T-helper 9 cell (primary cell): Measurements from ENCODE around the gene SRGAP1.
"Not testable (repeated sequence)": the region's sequence is repeated elsewhere in the genome, so short reads cannot be mapped to it uniquely, and the experiment has no call there.

ENCODE experiments used
- DNase-seq: peaks from one replicate; pipeline ENCODE4 v3.0.0-alpha.2; 2020

Gene SRGAP1

DNA sequence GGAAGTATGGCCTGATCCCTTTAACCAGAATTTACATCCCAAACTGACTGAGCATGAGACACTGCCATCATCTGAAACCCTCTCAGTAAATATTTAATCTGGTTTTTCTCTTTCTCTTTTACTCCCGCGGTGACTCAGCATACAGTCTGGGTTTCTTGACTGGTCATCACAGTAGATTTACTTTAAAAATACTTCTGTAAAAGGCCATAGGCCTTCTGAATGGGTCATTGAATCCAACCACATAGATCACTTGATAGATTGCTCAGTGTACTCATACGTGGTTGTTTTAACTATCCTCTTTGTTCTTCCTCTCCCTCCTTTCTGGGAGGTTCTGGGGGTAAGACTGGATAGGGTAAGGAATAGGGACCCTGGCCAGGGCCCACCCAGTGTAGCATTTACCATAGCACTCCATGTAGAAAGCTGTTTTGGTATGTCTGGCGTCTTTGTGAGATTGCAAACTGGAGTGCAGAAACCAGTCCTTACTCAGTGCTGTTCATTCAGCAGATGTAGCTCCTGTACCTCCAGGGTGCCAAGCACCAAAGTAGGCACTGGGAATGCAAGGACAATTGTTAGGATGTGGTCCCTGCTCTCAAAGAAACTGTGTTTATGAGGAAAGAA is 165.7 kb downstream of the SRGAP1 start:
- DNase-seq = no peak

DNA sequence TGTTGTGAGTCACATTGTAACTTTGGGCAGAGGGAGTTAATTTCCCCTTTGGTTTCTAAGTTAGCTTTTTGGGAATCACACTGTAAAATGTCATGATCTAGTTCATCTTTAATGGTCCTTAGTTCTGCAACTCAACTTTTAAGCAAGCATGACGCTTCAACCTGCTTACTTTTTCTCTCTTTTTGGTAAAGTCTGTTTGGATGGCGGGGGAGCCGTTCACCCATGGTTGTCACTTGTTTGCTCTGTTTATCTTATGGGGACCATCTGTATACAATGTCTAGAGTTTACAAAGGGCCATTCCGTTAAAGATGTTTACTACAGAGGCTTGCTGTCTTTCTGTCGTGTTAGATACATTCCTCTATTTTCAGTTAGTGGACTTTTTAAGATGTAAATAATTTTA is 172.0 kb downstream of the SRGAP1 start:
- DNase-seq = no peak

DNA sequence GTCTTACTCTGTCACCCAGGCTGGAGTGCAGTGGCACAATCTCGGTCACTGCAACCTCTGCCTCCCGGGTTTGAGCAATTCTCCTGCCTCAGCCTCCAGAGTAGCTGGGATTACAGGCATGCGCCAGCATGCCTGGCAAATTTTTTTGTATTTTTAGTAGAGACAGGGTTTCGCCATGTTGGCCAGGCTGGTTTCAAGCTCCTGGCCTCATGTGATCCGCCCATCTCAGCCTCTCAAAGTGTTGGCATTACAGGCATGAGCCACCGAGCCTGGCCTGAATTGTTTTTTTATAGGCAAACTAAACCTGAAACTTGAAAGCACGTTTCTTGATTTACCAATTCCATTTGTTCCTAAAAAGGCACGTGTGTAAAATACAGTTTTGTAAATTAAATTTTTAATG is 173.6 kb downstream of the SRGAP1 start:
- DNase-seq = not testable (repeated sequence)

DNA sequence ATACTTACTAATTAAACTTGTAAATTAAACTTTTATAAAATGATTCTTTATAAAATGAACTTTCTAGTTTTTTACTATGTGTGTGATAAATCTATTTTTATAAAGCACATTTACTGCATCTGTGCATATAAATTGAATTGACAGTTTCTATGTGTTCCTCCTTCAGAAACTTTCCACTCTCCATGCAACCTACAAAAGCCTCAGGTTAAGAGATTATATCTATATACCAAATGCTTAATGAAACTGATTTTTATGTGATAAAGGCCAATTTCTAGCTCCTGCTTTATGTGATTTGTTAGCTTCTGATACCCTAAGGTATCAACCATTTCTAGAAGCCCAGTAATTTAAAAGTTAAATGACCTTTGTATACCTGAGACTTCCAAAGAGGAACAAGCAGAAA is 174.0 kb downstream of the SRGAP1 start:
- DNase-seq = no peak

DNA sequence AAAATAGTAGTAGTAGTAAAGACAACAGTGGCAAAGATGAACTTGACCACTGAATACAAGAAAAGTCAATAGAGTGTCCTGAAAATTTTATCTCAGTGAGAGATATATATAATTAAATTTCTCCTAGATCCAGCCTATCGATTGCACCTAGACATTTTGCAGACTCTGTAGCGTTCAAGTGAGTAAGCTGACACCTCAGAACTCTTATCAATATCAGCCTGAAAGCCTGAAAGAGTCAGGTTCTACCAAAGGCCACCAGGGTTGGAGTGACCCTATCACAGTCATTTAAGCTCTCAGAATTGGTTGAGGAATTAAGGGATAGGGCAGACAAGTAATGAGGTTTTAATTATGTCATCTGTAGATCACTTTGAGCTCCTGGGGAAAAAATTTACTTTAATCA is 174.6 kb downstream of the SRGAP1 start:
- no peak for DNase-seq

DNA sequence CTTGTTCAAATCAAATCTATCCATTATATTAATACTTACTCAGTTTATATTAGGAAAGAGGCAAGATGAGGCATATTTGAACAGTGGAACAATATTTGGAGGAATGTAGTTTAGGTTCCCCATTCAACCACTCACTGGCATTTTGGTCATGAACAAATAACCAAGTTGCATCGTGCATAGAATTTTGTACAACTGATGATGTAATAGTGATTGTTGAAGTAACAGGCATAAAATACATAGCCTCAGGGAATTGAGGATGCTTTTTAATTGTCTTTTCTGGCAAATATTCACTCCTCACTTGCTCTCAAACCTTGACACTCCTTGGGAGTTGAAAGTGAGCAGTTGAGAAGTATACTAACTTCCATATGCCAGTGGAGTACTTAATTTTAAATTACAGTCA is 175.2 kb downstream of the SRGAP1 start:
- no peak for DNase-seq

DNA sequence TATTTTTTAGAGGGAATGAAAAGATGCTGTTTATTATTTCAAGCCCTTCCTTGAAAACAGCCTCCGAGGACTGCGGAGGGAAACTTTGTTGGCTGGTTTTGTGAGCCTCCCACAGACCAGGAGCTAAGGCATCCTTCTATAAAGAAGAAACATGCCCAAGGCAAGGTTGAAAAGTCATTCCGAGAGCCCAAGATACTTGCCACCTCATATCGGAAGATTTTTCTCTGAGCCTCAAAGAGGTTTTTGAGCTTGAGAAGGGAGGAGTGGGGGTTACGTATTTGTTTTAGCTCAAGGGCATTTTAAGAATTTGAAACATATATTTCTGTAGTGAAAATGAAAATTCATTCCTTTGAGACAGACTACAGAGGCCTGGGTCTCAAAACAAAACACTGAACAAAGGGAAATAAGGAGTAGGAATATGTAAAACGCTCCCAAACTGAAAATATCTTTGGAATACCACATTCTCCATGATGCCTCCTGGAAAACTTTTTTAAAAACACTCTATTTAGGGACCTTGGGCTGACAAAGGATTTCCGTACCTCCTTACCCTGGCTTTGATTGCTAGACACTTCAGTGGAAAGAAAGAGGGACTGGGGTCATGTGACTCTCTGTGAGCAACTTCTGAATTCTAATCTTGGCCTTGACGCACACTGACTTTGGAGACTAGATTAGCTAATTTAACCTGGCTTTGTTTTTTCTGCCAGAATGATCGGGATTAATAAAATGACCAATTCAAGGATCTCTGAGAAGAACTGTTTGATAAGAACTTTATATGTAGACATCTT is 180.9 kb downstream of the SRGAP1 start:
- no peak for DNase-seq

DNA sequence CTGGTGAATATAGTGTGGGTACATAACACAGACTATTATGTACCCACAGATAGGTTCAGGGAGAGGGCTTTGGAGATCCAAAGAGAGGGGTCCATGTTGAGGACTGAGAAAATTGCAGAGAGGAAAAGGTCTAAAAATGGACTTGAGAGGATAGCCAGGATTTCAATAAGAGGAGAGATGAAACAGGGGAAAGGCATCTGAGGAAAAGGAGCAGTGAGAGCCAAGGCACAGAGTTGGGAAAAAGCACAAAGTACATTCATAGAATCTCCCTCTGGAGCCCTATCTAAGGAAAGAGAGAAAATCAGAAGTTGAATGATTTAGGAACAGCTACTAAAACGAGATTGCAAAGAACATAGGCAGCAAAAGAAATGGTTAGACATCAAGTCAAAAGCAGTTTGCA is 182.8 kb downstream of the SRGAP1 start:
- DNase-seq = no peak

DNA sequence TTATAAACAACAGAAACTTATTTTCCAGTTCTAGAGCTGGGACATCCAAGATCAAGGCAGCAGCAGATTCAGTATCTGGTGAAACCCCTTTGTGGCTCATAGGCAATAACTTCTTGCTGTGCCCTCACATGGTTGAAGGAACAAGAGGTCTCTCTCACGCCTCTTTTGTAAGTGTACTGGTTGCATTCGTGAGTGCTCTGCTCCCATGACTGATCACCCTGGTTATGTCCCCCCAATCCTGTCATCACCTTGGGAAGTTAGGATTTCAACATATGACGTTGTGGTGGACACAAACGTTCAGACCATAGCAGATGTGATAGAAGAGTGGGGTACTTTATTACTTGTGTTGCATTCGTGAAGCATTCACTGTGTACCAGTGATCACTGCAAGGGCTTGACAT is 184.0 kb downstream of the SRGAP1 start:
- DNase-seq = no peak

DNA sequence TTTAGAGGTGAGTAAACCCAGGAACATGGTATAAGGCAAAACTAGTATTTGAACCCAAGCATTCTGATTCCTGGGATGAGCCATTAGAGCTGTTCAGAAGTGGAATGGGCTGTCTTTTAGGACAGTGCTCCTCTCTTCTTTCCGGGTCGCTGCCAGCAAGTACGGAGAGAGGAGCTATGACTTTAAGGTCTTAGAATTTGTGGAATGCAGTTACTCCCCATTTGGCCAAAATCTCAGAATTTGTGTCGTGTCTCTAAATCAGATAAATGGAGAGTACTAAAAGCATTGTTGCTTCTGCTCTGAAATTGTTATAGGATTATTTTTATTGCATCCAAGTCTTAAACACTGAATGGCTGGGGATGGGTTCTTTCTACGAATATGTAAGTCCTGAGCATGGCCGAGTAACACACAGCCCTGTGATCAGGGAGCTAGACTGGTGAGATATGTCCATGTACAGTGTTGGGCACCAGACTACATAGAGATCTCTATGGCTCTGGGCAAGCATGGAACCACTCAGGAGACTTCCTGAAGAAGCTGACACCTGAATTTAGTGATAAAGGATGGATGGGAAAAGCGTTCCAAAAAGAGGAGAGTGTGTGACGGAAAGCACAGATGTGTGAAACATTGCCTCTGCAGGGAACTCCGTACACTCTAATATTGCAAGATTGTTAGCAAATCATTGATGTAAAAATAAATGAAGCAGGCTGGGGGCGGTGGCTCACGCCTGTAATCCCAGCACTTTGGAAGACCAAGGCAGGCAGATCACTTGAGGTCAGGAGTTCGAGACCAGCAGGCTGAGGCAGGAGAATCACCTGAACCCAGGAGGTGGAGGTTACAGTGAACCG is 184.7 kb downstream of the SRGAP1 start:
- no peak for DNase-seq

DNA sequence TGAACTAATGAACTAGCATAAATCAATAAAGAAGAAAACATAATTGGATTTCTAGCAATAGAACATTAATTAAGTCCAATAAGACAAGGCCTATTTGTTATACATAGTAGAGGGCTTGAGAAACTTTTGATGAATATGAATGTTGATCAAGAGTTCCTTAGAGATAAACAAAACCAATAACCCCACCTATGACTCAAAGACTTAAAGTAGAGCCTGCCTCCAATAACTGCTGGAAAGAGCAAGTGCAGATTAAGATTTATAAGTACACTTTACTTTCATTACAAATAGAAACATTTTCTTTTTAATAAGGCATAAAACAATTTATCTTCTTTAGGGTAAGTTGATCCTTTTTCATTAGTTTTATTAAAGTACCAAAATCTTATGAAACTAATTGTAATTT is 185.7 kb downstream of the SRGAP1 start:
- no peak for DNase-seq

DNA sequence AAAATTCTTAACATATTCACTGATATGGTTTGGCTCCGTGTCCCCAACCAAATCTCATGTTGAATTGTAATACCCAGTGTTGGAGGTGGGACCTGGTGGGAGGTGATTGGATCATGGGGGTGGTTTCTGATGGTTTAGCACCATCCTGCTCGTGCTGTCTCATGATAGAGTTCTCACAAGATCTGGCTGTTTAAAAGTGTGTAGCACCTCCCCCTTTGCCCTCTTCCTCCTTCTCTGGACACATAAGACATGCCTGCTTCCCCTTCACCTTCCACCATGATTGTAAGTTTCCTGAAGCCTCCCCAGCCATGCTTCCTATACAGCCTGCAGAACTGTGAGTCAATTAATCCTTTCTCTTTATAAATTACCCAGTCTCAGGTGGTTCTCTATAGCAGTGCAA is 189.6 kb downstream of the SRGAP1 start:
- not testable (repeated sequence) for DNase-seq

DNA sequence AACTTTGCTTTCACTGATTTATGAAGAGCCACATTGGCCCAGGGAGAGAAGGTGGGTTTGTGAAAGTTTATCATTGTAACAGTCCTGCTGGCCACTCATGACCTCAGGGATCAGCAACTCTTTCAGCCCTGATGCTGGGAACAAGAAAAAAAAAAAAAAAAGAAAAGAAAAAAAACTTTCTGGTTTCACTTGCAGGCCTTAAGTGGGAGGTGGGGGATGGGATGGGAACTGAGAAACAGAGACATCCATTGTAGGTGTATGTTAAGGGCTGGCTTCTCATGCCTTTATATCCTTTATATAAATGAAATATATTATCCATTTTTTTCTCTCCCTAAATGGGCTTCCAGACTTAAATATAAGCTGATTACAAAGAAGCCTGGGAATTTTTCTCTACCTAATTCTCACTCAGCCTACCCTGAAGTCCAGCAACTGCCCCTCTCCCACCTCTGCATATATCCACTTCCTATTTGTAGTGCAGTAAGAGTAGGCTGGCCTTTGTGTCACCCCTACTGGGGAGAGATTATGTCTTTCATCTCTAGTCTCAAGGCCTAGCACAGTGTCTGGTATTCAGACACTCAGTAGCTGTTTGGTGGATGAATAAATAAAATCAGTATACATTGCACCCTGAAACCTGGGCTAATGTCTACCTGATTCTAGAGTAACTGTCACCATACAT is 190.5 kb downstream of the SRGAP1 start:
- no peak for DNase-seq

DNA sequence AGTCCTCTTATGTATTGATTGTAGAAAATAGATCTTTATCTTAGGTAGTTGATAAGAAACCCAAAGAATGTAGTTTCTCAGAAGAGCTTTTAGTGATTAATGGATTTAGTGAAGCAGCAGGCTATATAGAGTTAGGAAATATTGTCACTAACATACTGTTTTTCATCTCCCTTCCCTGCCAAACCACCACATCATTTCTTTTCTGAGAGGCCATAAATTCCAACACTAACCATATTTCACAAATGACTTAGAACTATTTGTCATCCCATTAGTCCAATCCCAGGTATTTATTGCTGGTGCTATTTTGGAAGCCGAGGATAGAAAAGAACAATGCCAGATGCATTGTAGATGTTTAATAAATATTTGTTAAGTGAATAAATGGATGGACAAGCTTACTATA is 191.9 kb downstream of the SRGAP1 start:
- no peak for DNase-seq

DNA sequence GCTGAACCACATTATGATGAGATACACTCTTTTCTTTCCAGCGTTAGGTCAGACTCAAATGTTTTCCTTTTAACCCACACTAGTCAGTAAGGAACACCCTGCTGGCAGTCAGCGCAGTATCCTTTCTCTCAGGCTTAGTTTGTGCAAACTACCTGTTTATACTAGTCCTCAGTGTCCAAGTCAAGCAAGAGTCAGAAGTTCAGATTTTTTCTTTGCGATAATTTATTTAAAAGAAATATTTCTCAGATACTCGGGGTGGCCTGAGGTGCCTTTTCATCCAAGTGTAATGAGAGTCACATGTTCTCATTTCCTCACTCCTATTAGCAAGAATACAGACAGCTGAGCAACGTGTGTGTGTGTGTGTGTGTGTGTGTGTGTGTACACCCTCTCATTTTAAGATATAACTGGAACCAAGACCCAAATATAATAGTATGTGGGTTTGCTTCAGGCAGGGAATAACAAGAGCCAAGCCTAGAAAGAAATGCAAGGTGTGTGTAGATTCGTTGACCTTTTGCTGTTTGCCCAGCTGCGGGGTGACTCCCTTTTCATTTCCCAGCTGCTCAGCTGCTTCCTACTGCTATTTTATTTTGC is 194.9 kb downstream of the SRGAP1 start:
- DNase-seq = no peak

DNA sequence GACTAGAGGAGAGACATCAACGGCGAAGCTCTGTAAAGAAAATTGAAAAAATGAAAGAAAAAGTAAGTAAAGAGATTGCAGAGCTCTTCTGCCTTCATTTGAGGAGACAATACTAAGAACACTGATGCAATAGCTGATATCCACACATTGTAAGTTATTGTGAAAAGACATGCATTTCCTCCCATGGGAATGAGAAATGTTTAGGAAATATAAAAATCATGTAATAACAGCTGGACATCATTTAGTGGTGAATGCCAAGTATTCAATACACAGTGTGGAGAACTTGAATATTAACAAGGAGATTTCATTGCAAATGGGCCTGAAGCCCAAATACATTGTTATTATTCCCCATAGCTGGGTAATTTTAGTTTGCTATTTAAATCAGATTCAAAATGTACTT is 198.4 kb downstream of the SRGAP1 start:
- no peak for DNase-seq

DNA sequence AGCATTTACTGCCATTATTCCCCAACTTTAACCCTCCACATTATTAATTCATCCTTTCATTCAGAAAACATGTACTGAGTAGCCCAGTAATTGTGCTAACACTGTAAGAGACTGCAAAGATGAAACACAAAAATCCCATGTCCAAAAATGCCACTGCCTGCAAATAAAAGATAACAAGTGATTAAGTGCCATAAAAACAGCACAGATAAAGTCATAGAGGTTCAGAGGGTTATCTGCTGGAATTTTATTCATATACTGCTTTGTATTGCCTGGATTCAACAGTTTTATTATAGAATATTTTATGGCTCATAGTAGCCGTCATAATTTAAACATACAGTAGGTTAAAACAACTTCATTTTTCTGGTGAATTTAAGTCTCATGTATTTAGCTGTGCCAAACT is 199.7 kb downstream of the SRGAP1 start:
- no peak for DNase-seq

DNA sequence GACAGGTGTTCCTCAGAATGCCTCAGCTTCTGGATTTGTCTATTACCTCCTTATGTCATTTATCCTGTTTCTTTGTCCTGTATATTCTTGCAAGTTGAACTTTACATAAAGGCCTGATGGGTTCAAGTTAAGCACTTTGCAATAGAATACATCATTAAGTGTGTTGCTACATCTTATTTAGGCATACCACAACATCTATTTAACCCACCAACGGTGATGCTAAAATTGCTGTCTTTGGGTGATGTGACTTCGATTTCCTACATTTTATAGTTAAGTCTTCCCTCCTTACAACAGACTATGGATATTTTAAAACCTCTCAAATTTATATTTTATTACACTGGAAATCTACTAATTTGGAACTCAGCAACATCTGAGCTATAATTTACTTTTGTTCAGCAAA is 206.6 kb downstream of the SRGAP1 start:
- DNase-seq = no peak

DNA sequence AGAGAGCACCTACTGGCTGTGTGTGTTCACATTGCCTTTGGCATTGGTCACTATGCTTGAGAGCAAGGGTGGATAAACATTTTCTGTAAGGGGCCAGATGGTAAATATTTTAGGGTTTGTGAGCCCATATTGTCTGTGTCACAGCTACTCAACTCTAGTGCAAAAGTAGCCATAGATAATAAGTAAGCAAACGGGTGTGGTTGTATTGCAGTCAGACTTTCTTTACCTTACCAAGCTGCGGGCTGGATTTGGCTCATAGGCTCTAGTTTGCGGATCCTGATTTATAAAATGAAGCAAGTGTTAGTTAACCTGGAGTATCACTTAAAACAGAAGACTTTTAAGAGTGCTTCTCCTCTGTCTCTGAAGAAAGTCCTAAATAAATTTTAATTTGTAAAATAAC is 208.6 kb downstream of the SRGAP1 start:
- DNase-seq = no peak

DNA sequence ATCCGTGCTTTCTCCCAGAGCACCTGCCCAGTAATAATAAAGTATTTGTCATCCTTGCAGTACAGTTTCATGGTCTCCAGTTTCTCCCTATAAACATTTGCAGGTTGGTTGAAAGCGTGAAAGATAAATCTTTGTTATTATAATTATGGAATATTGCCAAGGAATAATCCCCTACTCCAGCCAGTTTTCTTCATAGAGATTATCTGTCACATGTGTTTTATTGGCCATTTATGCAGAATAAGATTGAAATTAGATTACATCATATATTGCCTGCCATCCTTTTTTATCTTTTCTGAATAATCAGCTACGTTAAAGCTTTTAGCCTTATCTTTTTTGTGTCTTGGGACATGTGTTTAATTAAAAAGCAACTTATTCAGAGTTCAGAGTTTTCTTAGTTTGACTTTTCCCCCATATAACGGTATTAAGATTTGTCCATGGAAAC is 209.6 kb downstream of the SRGAP1 start:
- no peak for DNase-seq

DNA sequence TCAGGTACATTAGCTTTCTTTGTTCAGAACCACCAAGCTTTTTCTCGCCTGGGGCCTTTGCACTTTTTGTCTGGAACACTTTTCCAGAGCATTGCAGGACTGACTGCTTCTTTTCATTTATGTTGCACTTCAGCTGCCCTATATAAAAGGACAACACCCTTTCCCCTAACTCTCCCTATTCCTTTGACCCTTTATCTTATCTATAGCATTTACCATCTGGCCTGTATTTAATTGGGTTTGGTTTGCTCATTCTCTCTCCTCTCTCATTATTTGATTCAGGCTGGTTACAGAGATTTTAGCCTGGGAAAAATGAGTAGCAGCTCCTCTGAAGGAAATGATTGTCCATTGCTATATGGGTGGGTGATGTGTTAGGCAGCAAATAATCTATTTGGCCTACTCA is 212.2 kb downstream of the SRGAP1 start:
- no peak for DNase-seq

DNA sequence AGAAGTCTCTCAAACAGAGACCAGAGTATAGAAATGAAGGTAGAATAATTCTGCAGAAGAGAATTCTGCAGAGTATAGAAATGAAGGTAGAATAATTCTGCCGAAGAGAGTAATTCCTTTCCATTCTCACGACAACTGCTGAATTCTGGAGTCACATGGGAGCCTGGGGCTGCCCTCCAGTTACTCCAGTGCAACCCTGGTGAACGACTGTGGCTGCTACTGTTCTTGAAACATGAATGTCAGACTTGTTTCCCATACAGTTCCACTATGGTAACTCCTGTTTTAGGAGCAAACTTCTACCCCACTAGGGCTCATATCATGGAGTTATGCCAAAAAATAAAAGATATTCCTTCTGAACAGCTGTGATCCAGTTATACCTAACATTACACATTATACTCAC is 213.2 kb downstream of the SRGAP1 start:
- no peak for DNase-seq
